Activated CD8-positive, alpha-beta memory T cell treated with anti-CD3 and anti-CD28 coated beads, Interleukin-2, amount 50 U/mL, for 4 hours (primary cell): ENCODE results near the gene MAEA.

Experiments used
- DNase-seq: peaks from one replicate; pipeline ENCODE4 v3.0.0-alpha.2; 2020

MAEA gene

GRCh38 chr4:1305261-1305711, 15.6 kb downstream of the MAEA start:
- DNase-seq = no peak

- DNase-seq = no peak
Measured at GRCh38 chr4:1305781-1306455, 16.2 kb downstream of the MAEA start.

GRCh38 chr4:1307951-1308735, 18.5 kb downstream of the MAEA start:
- no peak for DNase-seq

GRCh38 chr4:1309261-1310010, 19.7 kb downstream of the MAEA start:
- peak; percentile 57 for DNase-seq

- DNase-seq = no peak
Measured at GRCh38 chr4:1310031-1310795, 20.5 kb downstream of the MAEA start.

- DNase-seq = no peak
Measured at GRCh38 chr4:1310796-1311631, 21.3 kb downstream of the MAEA start.

GRCh38 chr4:1312821-1313640, 23.3 kb downstream of the MAEA start:
- no peak for DNase-seq

- no peak for DNase-seq
Measured at GRCh38 chr4:1315306-1315705, 25.6 kb downstream of the MAEA start.

- no peak for DNase-seq
Measured at GRCh38 chr4:1315836-1316536, 26.3 kb downstream of the MAEA start.

GRCh38 chr4:1316537-1317168, 27.0 kb downstream of the MAEA start:
- DNase-seq = no peak

- DNase-seq = no peak
Measured at GRCh38 chr4:1317177-1318045, 27.7 kb downstream of the MAEA start.

GRCh38 chr4:1318046-1318375, 28.3 kb downstream of the MAEA start:
- DNase-seq = no peak

GRCh38 chr4:1318488-1319213, 29.0 kb downstream of the MAEA start:
- peak; percentile 47 for DNase-seq

GRCh38 chr4:1321486-1321885, 31.8 kb downstream of the MAEA start:
- DNase-seq = peak; percentile 11

- peak; percentile 12 for DNase-seq
Measured at GRCh38 chr4:1321946-1322650, 32.4 kb downstream of the MAEA start.

GRCh38 chr4:1323280-1323634, 33.6 kb downstream of the MAEA start:
- DNase-seq = no peak

- peak; percentile 2 for DNase-seq
Measured at GRCh38 chr4:1323635-1324442, 34.1 kb downstream of the MAEA start.
